ENCODE measurements around the gene LRP6.

LRP6 gene

GRCh38 chr12:12214201-12214600, 52.6 kb downstream of the LRP6 start:
- no peak for DNase-seq

GRCh38 chr12:12212769-12213168, 54.1 kb downstream of the LRP6 start:
- DNase-seq = no peak

- no peak for DNase-seq
Observed at GRCh38 chr12:12210983-12211382, 55.9 kb downstream of the LRP6 start.

- no peak for DNase-seq
Observed at GRCh38 chr12:12210416-12210815, 56.4 kb downstream of the LRP6 start.

GRCh38 chr12:12209675-12210074, 57.2 kb downstream of the LRP6 start:
- no peak for DNase-seq

- no peak for DNase-seq
Observed at GRCh38 chr12:12209043-12209442, 57.8 kb downstream of the LRP6 start.

GRCh38 chr12:12207746-12208145, 59.1 kb downstream of the LRP6 start:
- DNase-seq = no peak

- DNase-seq = no peak
Observed at GRCh38 chr12:12206776-12207388, 60.0 kb downstream of the LRP6 start.

GRCh38 chr12:12202747-12203146, 64.1 kb downstream of the LRP6 start:
- DNase-seq = no peak

- DNase-seq = no peak
Observed at GRCh38 chr12:12202105-12202504, 64.7 kb downstream of the LRP6 start.

- DNase-seq = no peak
Observed at GRCh38 chr12:12201274-12201758, 65.5 kb downstream of the LRP6 start.

GRCh38 chr12:12200363-12200762, 66.5 kb downstream of the LRP6 start:
- DNase-seq = no peak

- no peak for DNase-seq
Observed at GRCh38 chr12:12198124-12198523, 68.7 kb downstream of the LRP6 start.

GRCh38 chr12:12197128-12197527, 69.7 kb downstream of the LRP6 start:
- DNase-seq = no peak

GRCh38 chr12:12195516-12195915, 71.3 kb downstream of the LRP6 start:
- DNase-seq = no peak

GRCh38 chr12:12195081-12195480, 71.8 kb downstream of the LRP6 start:
- no peak for DNase-seq

GRCh38 chr12:12194206-12194605, 72.6 kb downstream of the LRP6 start:
- no peak for DNase-seq

GRCh38 chr12:12191008-12191407, 75.8 kb downstream of the LRP6 start:
- no peak for DNase-seq

- DNase-seq = no peak
Observed at GRCh38 chr12:12190087-12190809, 76.6 kb downstream of the LRP6 start.

GRCh38 chr12:12185414-12185813, 81.4 kb downstream of the LRP6 start:
- DNase-seq = no peak

GRCh38 chr12:12182703-12183365, 84.0 kb downstream of the LRP6 start:
- no peak for DNase-seq

GRCh38 chr12:12181511-12181910, 85.3 kb downstream of the LRP6 start:
- DNase-seq = no peak

- DNase-seq = no peak
Observed at GRCh38 chr12:12180575-12180974, 86.3 kb downstream of the LRP6 start.

- no peak for DNase-seq
Observed at GRCh38 chr12:12180136-12180535, 86.7 kb downstream of the LRP6 start.
